HG02571 (cell line): ENCODE data around the gene PDXP.
A peak's percentile ranks its signal among the peaks of the same experiment; 100 is the strongest.
"Not testable (repeated sequence)": the region's sequence is repeated elsewhere in the genome, so short reads cannot be mapped to it uniquely, and the experiment has no call there.

ENCODE experiments used
- ATAC-seq: cut with Tn5 transposase; IDR thresholded peaks from one replicate; pipeline ENCODE4 v1.9.1; 2021; ENCODE audit warnings: mild to moderate bottlenecking, moderate library complexity; ENCODE audit not compliant: unreplicated experiment

The PDXP gene

GRCh38 chr22:37696260-37696656 is 37.7 kb downstream of the PDXP start:
- not testable (repeated sequence) for ATAC-seq

GRCh38 chr22:37696657-37697537 is 38.4 kb downstream of the PDXP start, which contains the start of gene TRIOBP:
Gene TRIOBP, plus strand, starts transcription at chr22:37697048. Its CDS starts 4,318 bp downstream, at chr22:37701366.
- ATAC-seq, result peak; percentile 85

GRCh38 chr22:37697538-37697835 is 39.0 kb downstream of the PDXP start:
- ATAC-seq, result no peak

GRCh38 chr22:37701141-37701786 is 42.7 kb downstream of the PDXP start:
- ATAC-seq, result no peak

- ATAC-seq, result no peak
Measured at GRCh38 chr22:37703906-37704305, 45.4 kb downstream of the PDXP start.

- no peak for ATAC-seq
Measured at GRCh38 chr22:37704645-37705044, 46.1 kb downstream of the PDXP start.

- no peak for ATAC-seq
Measured at GRCh38 chr22:37705205-37705604, 46.7 kb downstream of the PDXP start.

- ATAC-seq, result no peak
Measured at GRCh38 chr22:37708580-37709444, 50.3 kb downstream of the PDXP start.

- ATAC-seq, result no peak
Measured at GRCh38 chr22:37709445-37709765, 50.9 kb downstream of the PDXP start.

- ATAC-seq, result no peak
Measured at GRCh38 chr22:37710675-37711074, 52.2 kb downstream of the PDXP start.

GRCh38 chr22:37711490-37711889 is 53.0 kb downstream of the PDXP start:
- no peak for ATAC-seq

- ATAC-seq, result no peak
Measured at GRCh38 chr22:37713761-37714160, 55.2 kb downstream of the PDXP start.

GRCh38 chr22:37714634-37715033 is 56.1 kb downstream of the PDXP start:
- no peak for ATAC-seq

GRCh38 chr22:37715760-37716159 is 57.2 kb downstream of the PDXP start:
- no peak for ATAC-seq
